K562 (cell line): ENCODE measurements around the gene DAB1.

Experiments used
- POLR2A ChIP-seq: fragments of 450-650 bp; conservative IDR thresholded peaks from 2 replicates; pipeline ENCODE4 v1.6.1; 2016
- SIX5 ChIP-seq, 2 experiments: IDR thresholded peaks; 2 replicates each; pipeline ENCODE4 v1.6.1; 2011; ENCODE audit warnings: low read length in 2 of 2, borderline replicate concordance in 1 of 2, low read depth in 1 of 2, mild to moderate bottlenecking in 1 of 2, moderate library complexity in 1 of 2; ENCODE audit not compliant: insufficient read depth in 1 of 2
- SUPT5H ChIP-seq: fragments of 450-650 bp; IDR thresholded peaks from 2 replicates; pipeline ENCODE4 v1.6.1; 2016
- TF ChIP-seq, protein P1 (sequence below), 2 experiments: fragments of 450-650 bp in 1 of 2; sonication (generic) in 1 of 2; formaldehyde crosslinking in 1 of 2; IDR thresholded peaks in 1 of 2; conservative IDR thresholded peaks in 1 of 2; 2 replicates each; pipeline versions ENCODE4 v1.6.1 to v1.8.1; 2016 to 2023; ENCODE audit warnings: mild to moderate bottlenecking in 2 of 2, moderate library complexity in 2 of 2, inconsistent platforms in 1 of 2, missing genetic modification reagents in 1 of 2
- TF ChIP-seq, protein P2 (sequence below), 3 experiments: IDR thresholded peaks in 2 of 3; conservative IDR thresholded peaks in 1 of 3; 2 replicates each; pipeline ENCODE4 v1.5.1; 2011 to 2012; ENCODE audit warnings: low read length in 3 of 3, mild to moderate bottlenecking in 3 of 3, control low read depth in 2 of 3, improper control_type of control experiment in 1 of 3, inconsistent platforms in 1 of 3, low read depth in 1 of 3, mixed read lengths in 1 of 3, moderate library complexity in 1 of 3; ENCODE audit not compliant: insufficient read depth in 2 of 3

DNA sequence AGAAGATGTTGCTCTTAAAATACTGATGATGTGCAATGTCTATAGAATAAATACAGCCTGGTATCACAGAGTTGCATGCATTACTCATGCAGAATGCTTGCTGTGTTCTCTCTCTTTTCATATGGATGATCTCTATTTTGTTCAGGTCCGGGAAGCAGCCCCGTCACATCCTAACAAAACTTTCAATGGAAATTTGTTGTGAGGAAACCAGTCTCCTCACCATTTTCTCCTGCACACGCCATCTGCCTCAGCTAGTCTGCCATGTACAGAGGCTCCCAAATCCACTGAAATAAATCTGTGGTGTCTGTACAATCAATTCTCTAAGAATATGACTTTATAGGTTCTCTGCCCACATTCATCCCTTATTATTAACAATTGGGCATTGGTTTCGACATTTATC lies 42.4 kb downstream of the DAB1 start:
- TF ChIP-seq SUPT5H (no peak), SIX5 (IDR thresholded peaks at IDR 0.05; ENCODE audit: borderline replicate concordance in 1 of 2, insufficient read depth in 1 of 2, low read depth in 1 of 2, low read length in 2 of 2) (no peak), POLR2A (no peak)
- TF ChIP-seq, protein P1, sequence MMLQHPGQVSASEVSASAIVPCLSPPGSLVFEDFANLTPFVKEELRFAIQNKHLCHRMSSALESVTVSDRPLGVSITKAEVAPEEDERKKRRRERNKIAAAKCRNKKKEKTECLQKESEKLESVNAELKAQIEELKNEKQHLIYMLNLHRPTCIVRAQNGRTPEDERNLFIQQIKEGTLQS (IDR thresholded peaks at IDR 0.05) = no peak
- TF ChIP-seq, protein P1 (CRISPR knock-in tag; conservative IDR thresholded peaks at IDR 0.05) = no peak
- TF ChIP-seq, protein P2, sequence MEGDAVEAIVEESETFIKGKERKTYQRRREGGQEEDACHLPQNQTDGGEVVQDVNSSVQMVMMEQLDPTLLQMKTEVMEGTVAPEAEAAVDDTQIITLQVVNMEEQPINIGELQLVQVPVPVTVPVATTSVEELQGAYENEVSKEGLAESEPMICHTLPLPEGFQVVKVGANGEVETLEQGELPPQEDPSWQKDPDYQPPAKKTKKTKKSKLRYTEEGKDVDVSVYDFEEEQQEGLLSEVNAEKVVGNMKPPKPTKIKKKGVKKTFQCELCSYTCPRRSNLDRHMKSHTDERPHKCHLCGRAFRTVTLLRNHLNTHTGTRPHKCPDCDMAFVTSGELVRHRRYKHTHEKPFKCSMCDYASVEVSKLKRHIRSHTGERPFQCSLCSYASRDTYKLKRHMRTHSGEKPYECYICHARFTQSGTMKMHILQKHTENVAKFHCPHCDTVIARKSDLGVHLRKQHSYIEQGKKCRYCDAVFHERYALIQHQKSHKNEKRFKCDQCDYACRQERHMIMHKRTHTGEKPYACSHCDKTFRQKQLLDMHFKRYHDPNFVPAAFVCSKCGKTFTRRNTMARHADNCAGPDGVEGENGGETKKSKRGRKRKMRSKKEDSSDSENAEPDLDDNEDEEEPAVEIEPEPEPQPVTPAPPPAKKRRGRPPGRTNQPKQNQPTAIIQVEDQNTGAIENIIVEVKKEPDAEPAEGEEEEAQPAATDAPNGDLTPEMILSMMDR (IDR thresholded peaks at IDR 0.05 in 2 of 3, conservative IDR thresholded peaks at IDR 0.05 in 1 of 3; ENCODE audit: insufficient read depth in 2 of 3, low read depth in 1 of 3, low read length in 3 of 3) = no peak
